Naive thymus-derived CD4-positive, alpha-beta T cell (primary cell): ENCODE data around the gene ZBED4. TPM values are rescaled to one million over a fixed set of nuclear protein-coding genes. Genes with fewer than 3 reads are reported as not detected.
A peak's percentile ranks its signal among the peaks of the same experiment; 100 is the strongest.

Experiments used
- ATAC-seq: fragments of 150-1000 bp; cut with Tn5 transposase; 2 replicates; pipeline ENCODE4 v1.10.0; 2021; ENCODE audit warnings: mild to moderate bottlenecking, moderate library complexity
- CTCF ChIA-PET: fragments of 350-600 bp; sonication (Branson Sonifier 250); formaldehyde crosslinking; loops from one replicate; lab custom pipeline; 2021; ENCODE audit warnings: antibody characterized with exemption; lab: Charles Lee
- POLR2A ChIA-PET: fragments of 350-600 bp; sonication (Branson Sonifier 250); formaldehyde crosslinking; loops from one replicate; lab custom pipeline; 2021; ENCODE audit warnings: antibody characterized with exemption, inconsistent platforms; lab: Charles Lee
- DNase-seq, 9 donors: peaks; one replicate each; pipeline versions ENCODE4 v3.0.0 to v3.0.0-alpha.2; 2020 to 2022; ENCODE audit warnings: mixed read lengths in 1 of 9
- H3K27ac ChIP-seq: one replicate; pipeline ENCODE4 v1.7.0; 2013; ENCODE audit warnings: mild to moderate bottlenecking, low read depth, low read length, moderate library complexity
- H3K27me3 ChIP-seq, 2 donors: one replicate each; pipeline ENCODE4 v1.7.0; 2013; ENCODE audit warnings: low read length in 2 of 2, mild to moderate bottlenecking in 2 of 2, moderate library complexity in 2 of 2; ENCODE audit not compliant: control insufficient read depth in 2 of 2, insufficient read depth in 2 of 2
- H3K36me3 ChIP-seq, 3 experiments: 1 replicate in 2 of 3; 2 replicates in 1 of 3; pipeline ENCODE4 v1.7.0; 2013; ENCODE audit warnings: low read length in 3 of 3, mild to moderate bottlenecking in 3 of 3, moderate library complexity in 1 of 3; ENCODE audit not compliant: insufficient read depth in 3 of 3, control insufficient read depth in 2 of 3
- H3K4me1 ChIP-seq, 2 donors: one replicate each; pipeline ENCODE4 v1.7.0; 2013; ENCODE audit warnings: low read length in 2 of 2, mild to moderate bottlenecking in 2 of 2, moderate library complexity in 1 of 2; ENCODE audit not compliant: control insufficient read depth in 2 of 2, insufficient read depth in 2 of 2
- H3K4me3 ChIP-seq: 2 replicates; pipeline ENCODE4 v1.7.0; 2013; ENCODE audit warnings: mild to moderate bottlenecking, low read length
- H3K9me3 ChIP-seq, 3 experiments: 1 replicate in 2 of 3; 2 replicates in 1 of 3; pipeline ENCODE4 v1.7.0; 2013; ENCODE audit warnings: low read length in 3 of 3; ENCODE audit not compliant: control insufficient read depth in 2 of 3
- H3K27ac Mint-ChIP-seq, 9 donors: one replicate each; pipeline ENCODE4 v1.8.0; 2020 to 2022; ENCODE audit warnings: mixed read lengths in 9 of 9, mild to moderate bottlenecking in 8 of 9, moderate library complexity in 5 of 9, inconsistent platforms in 2 of 9
- H3K27me3 Mint-ChIP-seq, 5 donors: one replicate each; pipeline ENCODE4 v1.8.0; 2021 to 2022; ENCODE audit warnings: mixed read lengths in 5 of 5, mild to moderate bottlenecking in 1 of 5
- H3K36me3 Mint-ChIP-seq, 5 donors: one replicate each; pipeline ENCODE4 v1.8.0; 2020 to 2022; ENCODE audit warnings: mixed read lengths in 5 of 5, mild to moderate bottlenecking in 3 of 5, inconsistent platforms in 1 of 5
- H3K4me1 Mint-ChIP-seq, 7 donors: one replicate each; pipeline ENCODE4 v1.8.0; 2020 to 2022; ENCODE audit warnings: mixed read lengths in 7 of 7, mild to moderate bottlenecking in 3 of 7, inconsistent platforms in 1 of 7
- H3K4me3 Mint-ChIP-seq, 10 donors: one replicate each; pipeline ENCODE4 v1.8.0; 2020 to 2022; ENCODE audit warnings: mild to moderate bottlenecking in 10 of 10, mixed read lengths in 10 of 10, moderate library complexity in 6 of 10, inconsistent platforms in 2 of 10
- H3K9me3 Mint-ChIP-seq, 11 donors: one replicate each; pipeline ENCODE4 v1.8.0; 2020 to 2022; ENCODE audit warnings: mixed read lengths in 11 of 11, mild to moderate bottlenecking in 4 of 11, inconsistent platforms in 1 of 11, moderate library complexity in 1 of 11
- intact Hi-C, 2 donors: fragments of 100-400 bp; cut with micrococcal nuclease; formaldehyde crosslinking; loops; one replicate each; pipeline ENCODE4 v1.15.1; 2023
- polyA plus RNA-seq, 2 donors: library from polyadenylated mRNA; unstranded; fragments of 300-500 nt; fragmentation: Illumina TruSeq; gene quantifications; one replicate each; pipeline ENCODE4 v1.2.3, GENCODE V29; 2021
- total RNA-seq, 6 experiments: library from RNA in 5 of 6; stranded (reverse) in 5 of 6; gene quantifications; 1 replicate in 5 of 6; 2 replicates in 1 of 6; pipeline ENCODE4 v1.2.3 and lab custom pipeline; 2021 to 2026

The ZBED4 gene
- total and polyA plus RNA-seq, 7 experiments from 2014 or later = 6.0 to 20.1 (median 16.3) TPM

GRCh38 chr22:49829044-49829853 is 24.4 kb upstream of the ZBED4 start:
- no peak overlapping the region for H3K4me3 ChIP-seq
- CTCF ChIA-PET = no interaction called here
- Mint-ChIP-seq H3K4me3 (peak overlapping the region; percentile 69 to 90 (median 80)), H3K27me3 (peaks cover 0 to 18% (median 0%) of the 10 kb centered on the region in 5 donors), H3K27ac (peak overlapping the region; percentile 84 to 97 (median 95)), H3K4me1 (peaks cover 25 to 52% (median 39%) of the 10 kb centered on the region in 7 donors), H3K36me3 (peaks cover 0 to 15% (median under 1%) of the 10 kb centered on the region in 5 donors), H3K9me3 (peaks cover 0 to 6% (median 0%) of the 10 kb centered on the region in 11 donors)
- intact Hi-C loops = loop anchor here (1.0 kb wide), 1 partner anchor 10 kb away; no protein-coding TSS in a partner anchor
- peaks cover 25 to 30% of the 10 kb centered on the region in 2 donors for H3K4me1 ChIP-seq
- POLR2A ChIA-PET = interaction anchor here (0.8 to 4.5 kb wide), 8 partner anchors 10 to 96 kb away, joined by 4 to 27 read pairs (median 5); no protein-coding TSS in a partner anchor
- peaks cover 0 to 7% (median under 1%) of the 10 kb centered on the region in 3 experiments for H3K36me3 ChIP-seq
- peak overlapping the region; percentile 95 for H3K27ac ChIP-seq
- ATAC-seq = no peak
- peak in 3 of 9 donors; percentile 14 to 36 (median 31) for DNase-seq
- no peaks in the 10 kb centered on the region for H3K27me3 ChIP-seq
- no peaks in the 10 kb centered on the region for H3K9me3 ChIP-seq

GRCh38 chr22:49833340-49834007 is 20.2 kb upstream of the ZBED4 start:
- Mint-ChIP-seq H3K4me1 (peaks cover 15 to 43% (median 31%) of the 10 kb centered on the region in 7 donors), H3K36me3 (peaks cover 0 to 12% (median 0%) of the 10 kb centered on the region in 5 donors), H3K9me3 (peaks cover 0 to 6% (median 0%) of the 10 kb centered on the region in 11 donors), H3K27me3 (peaks cover 0 to 23% (median 0%) of the 10 kb centered on the region in 5 donors), H3K27ac (peak overlapping the region in 1 of 9 donors; percentile 9), H3K4me3 (peak overlapping the region in 1 of 10 donors; percentile 7)
- intact Hi-C loops = no loop called here
- DNase-seq = no peak
- ChIA-PET POLR2A (no interaction called here), CTCF (no interaction called here)
- no peak for ATAC-seq
- H3K9me3 ChIP-seq = no peaks in the 10 kb centered on the region
- H3K27me3 ChIP-seq = no peaks in the 10 kb centered on the region
- no peak overlapping the region for H3K27ac ChIP-seq
- H3K4me1 ChIP-seq = peaks cover 6 to 13% of the 10 kb centered on the region in 2 donors
- no peaks in the 10 kb centered on the region for H3K36me3 ChIP-seq
- no peak overlapping the region for H3K4me3 ChIP-seq

GRCh38 chr22:49838771-49839717 is 14.6 kb upstream of the ZBED4 start:
- peak overlapping the region; percentile 66 for H3K4me3 ChIP-seq
- Mint-ChIP-seq H3K4me3 (peak overlapping the region; percentile 61 to 86 (median 82)), H3K27ac (peak overlapping the region; percentile 88 to 98 (median 95)), H3K4me1 (peaks cover 21 to 32% (median 28%) of the 10 kb centered on the region in 7 donors), H3K27me3 (peaks cover 0 to 12% (median 0%) of the 10 kb centered on the region in 5 donors), H3K9me3 (no peaks in the 10 kb centered on the region), H3K36me3 (peaks cover 0 to 5% (median 0%) of the 10 kb centered on the region in 5 donors)
- H3K4me1 ChIP-seq = peaks cover 14 to 18% of the 10 kb centered on the region in 2 donors
- H3K27me3 ChIP-seq = no peaks in the 10 kb centered on the region
- peak overlapping the region; percentile 100 for H3K27ac ChIP-seq
- CTCF ChIA-PET = interaction anchor here (0.6 to 1.2 kb wide), 3 partner anchors 16 to 92 kb away, joined by 3 to 4 read pairs (median 3); no protein-coding TSS in a partner anchor
- DNase-seq (peak; percentile 63 to 96 (median 93)), ATAC-seq (peak; percentile 99)
- POLR2A ChIA-PET = interaction anchor here (0.6 to 3.3 kb wide), 19 partner anchors 7 to 124 kb away, joined by 3 to 27 read pairs (median 3); no protein-coding TSS in a partner anchor
- intact Hi-C loops = loop anchor here (1.0 kb wide), 6 partner anchors 9 to 79 kb away; partner anchors contain the start of genes ZBED4 (in 2 of the 2), ALG12 (in 1 of the 2) and CRELD2 (in 1 of the 2)
- H3K9me3 ChIP-seq = no peaks in the 10 kb centered on the region
- H3K36me3 ChIP-seq = no peaks in the 10 kb centered on the region

- H3K27ac ChIP-seq = no peak overlapping the region
- ATAC-seq = no peak
- H3K36me3 ChIP-seq = no peaks in the 10 kb centered on the region
- no peak overlapping the region for H3K4me3 Mint-ChIP-seq
- ChIA-PET CTCF (interaction anchor here (1.2 kb wide), 1 partner anchor 10 kb away, joined by 5 read pairs; no protein-coding TSS in a partner anchor), POLR2A (interaction anchor here (1.4 kb wide), 1 partner anchor 7 kb away, joined by 3 read pairs; no protein-coding TSS in a partner anchor)
- H3K4me3 ChIP-seq = no peak overlapping the region
- H3K9me3 Mint-ChIP-seq = no peaks in the 10 kb centered on the region
- H3K4me1 ChIP-seq = peaks cover 0 to 8% of the 10 kb centered on the region in 2 donors
- no peak overlapping the region for H3K27ac Mint-ChIP-seq
- intact Hi-C loops = no loop called here
- no peaks in the 10 kb centered on the region for H3K9me3 ChIP-seq
- no peaks in the 10 kb centered on the region for H3K27me3 ChIP-seq
- H3K27me3 Mint-ChIP-seq = peaks cover 0 to 48% (median 0%) of the 10 kb centered on the region in 5 donors
- DNase-seq = no peak
- H3K36me3 Mint-ChIP-seq = no peaks in the 10 kb centered on the region
- H3K4me1 Mint-ChIP-seq = peaks cover 3 to 9% (median 7%) of the 10 kb centered on the region in 7 donors
These were observed 8.4 kb upstream of the ZBED4 start for GRCh38 chr22:49845241-49845640.

GRCh38 chr22:49845666-49846459 is 7.8 kb upstream of the ZBED4 start:
- Histone ChIP-seq H3K4me3 (no peak overlapping the region), H3K9me3 (no peaks in the 10 kb centered on the region), H3K27me3 (no peaks in the 10 kb centered on the region), H3K27ac (no peak overlapping the region), H3K36me3 (no peaks in the 10 kb centered on the region), H3K4me1 (peaks cover 0 to 5% of the 10 kb centered on the region in 2 donors)
- ChIA-PET CTCF (interaction anchor here (0.6 to 1.2 kb wide), 2 partner anchors 9 to 10 kb away, joined by 4 to 5 read pairs; no protein-coding TSS in a partner anchor), POLR2A (interaction anchor here (0.9 to 1.4 kb wide), 2 partner anchors 8 to 26 kb away, joined by 3 read pairs; no protein-coding TSS in a partner anchor)
- H3K27ac Mint-ChIP-seq = peak overlapping the region in 2 of 9 donors; percentile 27 to 28
- no peak for ATAC-seq
- intact Hi-C loops = no loop called here
- no peak for DNase-seq
- peaks cover 5 to 12% (median 9%) of the 10 kb centered on the region in 7 donors for H3K4me1 Mint-ChIP-seq
- H3K9me3 Mint-ChIP-seq = no peaks in the 10 kb centered on the region
- H3K27me3 Mint-ChIP-seq = peaks cover 0 to 53% (median 0%) of the 10 kb centered on the region in 5 donors
- H3K36me3 Mint-ChIP-seq = no peaks in the 10 kb centered on the region
- H3K4me3 Mint-ChIP-seq = peak overlapping the region in 1 of 10 donors; percentile 16
